ENCODE results near the gene PPP6C. TPM values are rescaled to one million over a fixed set of nuclear protein-coding genes. Genes with fewer than 3 reads are reported as not detected.

The PPP6C gene
- total RNA-seq, 1 experiment from 2014 or later = 53.3 TPM

GRCh38 chr9:125106285-125106893, 83.2 kb downstream of the PPP6C start:
- DNase-seq = no peak
- no peak overlapping the region for H4K5ac ChIP-seq (ENCODE audit: insufficient read length, low read depth, low read length)
- H3K4ac ChIP-seq (ENCODE audit: low read depth, low read length) = no peak overlapping the region
- H3K79me2 ChIP-seq (ENCODE audit: insufficient read depth, low read length) = no peaks in the 10 kb centered on the region
- no peak overlapping the region for H2BK20ac ChIP-seq (ENCODE audit: low read depth, low read length, poor library complexity, severe bottlenecking)
- no peak overlapping the region for H2BK120ac ChIP-seq (ENCODE audit: low read depth, low read length, poor library complexity, severe bottlenecking)
- no peaks in the 10 kb centered on the region for H4K20me1 ChIP-seq (ENCODE audit: control insufficient read depth, insufficient read depth, insufficient read length)
- no peak overlapping the region for H3K9ac ChIP-seq (ENCODE audit: extremely low read depth, insufficient read length, low read length)
- H2BK12ac ChIP-seq (ENCODE audit: insufficient read length, low read depth, low read length) = no peak overlapping the region
- no peak overlapping the region for H3K27ac Mint-ChIP-seq
- H2BK15ac ChIP-seq (ENCODE audit: low read depth, low read length) = no peak overlapping the region
- no peaks in the 10 kb centered on the region for H3K27me3 ChIP-seq (ENCODE audit: insufficient read depth, low read length)
- no peak overlapping the region for H2AFZ ChIP-seq (ENCODE audit: low read length)
- H2AK5ac ChIP-seq (ENCODE audit: insufficient read length, low read length) = no peak overlapping the region
- no peak overlapping the region for H4K91ac ChIP-seq (ENCODE audit: insufficient read length, low read depth, low read length)
- H2BK5ac ChIP-seq (ENCODE audit: insufficient read length, low read length) = no peak overlapping the region
- H3T11ph ChIP-seq (ENCODE audit: low read length) = no peak overlapping the region
- no peak overlapping the region for H3K18ac ChIP-seq (ENCODE audit: insufficient read length, low read depth, low read length)
- H3K9me3 ChIP-seq (ENCODE audit: control insufficient read depth, low read depth, low read length) = no peaks in the 10 kb centered on the region
- TF ChIP-seq CTCF (conservative IDR thresholded peaks at IDR 0.05) = no peak
- H3K56ac ChIP-seq (ENCODE audit: insufficient read length, low read depth, low read length) = no peak overlapping the region
- H3K23ac ChIP-seq (ENCODE audit: insufficient read length, low read depth, low read length) = no peak overlapping the region
- no peak overlapping the region for H3K4me2 ChIP-seq (ENCODE audit: insufficient read depth, insufficient read length, low read length)
- peaks cover 14 to 31% (median 20%) of the 10 kb centered on the region in 3 experiments; a peak in 6 of 7 replicates for H3K36me3 Mint-ChIP-seq (ENCODE audit: insufficient read depth in 1 of 3, low read depth in 3 of 3)
- peaks cover 14 to 16% of the 10 kb centered on the region in 2 experiments; a peak in 4 of 5 replicates for H3K9me3 Mint-ChIP-seq
- peaks cover 3 to 5% of the 10 kb centered on the region in 2 experiments; a peak in 1 of 4 replicates for H3K4me1 Mint-ChIP-seq
- H3K4me1 ChIP-seq (ENCODE audit: insufficient read depth, low read length) = no peaks in the 10 kb centered on the region
- H3K79me1 ChIP-seq (ENCODE audit: insufficient read depth, low read depth, low read length, poor library complexity, severe bottlenecking) = peaks cover 9% of the 10 kb centered on the region
- H3K14ac ChIP-seq (ENCODE audit: insufficient read depth, low read length) = no peak overlapping the region
- no peaks in the 10 kb centered on the region for H3K27me3 Mint-ChIP-seq (ENCODE audit: low read depth)
- H3K23me2 ChIP-seq (ENCODE audit: insufficient read length, low read depth, low read length, poor library complexity, severe bottlenecking) = no peaks in the 10 kb centered on the region
- no peak overlapping the region for H3K4me3 Mint-ChIP-seq
- H3K27ac ChIP-seq (ENCODE audit: insufficient read length, low read depth, low read length) = no peak overlapping the region
- no peak overlapping the region for H4K8ac ChIP-seq (replicated peaks; ENCODE audit: insufficient read length, low read depth, low read length)

Measured in H9 (cell line).